Mucosa of descending colon (tissue), 3 donors: Measurements from ENCODE around the gene CALCA. TPM values are rescaled to one million over a fixed set of nuclear protein-coding genes. Genes with fewer than 3 reads are reported as not detected.
A peak's percentile ranks its signal among the peaks of the same experiment; 100 is the strongest.

Experiments used
- ATAC-seq: fragments of 200-7000 bp; cut with Tn5 transposase; one replicate; pipeline ENCODE4 v1.9.1; 2020; ENCODE audit warnings: mild to moderate bottlenecking, moderate library complexity
- DNase-seq, 3 donors: peaks; one replicate each; pipeline ENCODE4 v3.0.0-alpha.2; 2020
- H3K36me3 ChIP-seq: fragments of 200-600 bp; one replicate; pipeline ENCODE4 v1.8.0; 2021; ENCODE audit warnings: low read depth, mild to moderate bottlenecking
- H3K4me1 ChIP-seq: fragments of 200-600 bp; one replicate; pipeline ENCODE4 v1.8.0; 2021; ENCODE audit warnings: low read depth, mild to moderate bottlenecking
- H3K4me3 ChIP-seq: fragments of 200-600 bp; one replicate; pipeline ENCODE4 v1.8.0; 2021; ENCODE audit warnings: mild to moderate bottlenecking
- H3K9me3 ChIP-seq: fragments of 200-600 bp; one replicate; pipeline ENCODE4 v1.8.0; 2021; ENCODE audit warnings: mild to moderate bottlenecking
- CTCF ChIP-seq: fragments of 200-600 bp; IDR thresholded peaks from one replicate; pipeline ENCODE4 v1.8.0; 2022; ENCODE audit warnings: antibody characterized with exemption, mild to moderate bottlenecking
- intact Hi-C, 2 donors: fragments of 100-400 bp; cut with DNase I in 1 of 2; cut with micrococcal nuclease in 1 of 2; formaldehyde crosslinking; loops; one replicate each; pipeline versions ENCODE4 v1.11.0 to v1.11.1; 2022; cut with DNase I, micrococcal nuclease
- total RNA-seq, 3 donors: library from RNA; stranded (reverse); fragmentation: NEBNext Ultra II Directional in 2 of 3; extraction: Animal tissue kit (Norgen Biotek cat#: 25700) in 2 of 3; gene quantifications; one replicate each; pipeline versions ENCODE4 v1.2.1 to v1.2.4, GENCODE V29; 2021 to 2023
- donor health status: DM: no; HTN: no; CAD: no; lungs with moderate emphysema.
- donor health status: DM: no; HTN: no; CAD: no.
- donor health status: DM: no; HTN: yes; CAD: no.

CALCA gene
- total RNA-seq, 3 donors from 2014 or later: 0.85 TPM; not detected in 2

DNA sequence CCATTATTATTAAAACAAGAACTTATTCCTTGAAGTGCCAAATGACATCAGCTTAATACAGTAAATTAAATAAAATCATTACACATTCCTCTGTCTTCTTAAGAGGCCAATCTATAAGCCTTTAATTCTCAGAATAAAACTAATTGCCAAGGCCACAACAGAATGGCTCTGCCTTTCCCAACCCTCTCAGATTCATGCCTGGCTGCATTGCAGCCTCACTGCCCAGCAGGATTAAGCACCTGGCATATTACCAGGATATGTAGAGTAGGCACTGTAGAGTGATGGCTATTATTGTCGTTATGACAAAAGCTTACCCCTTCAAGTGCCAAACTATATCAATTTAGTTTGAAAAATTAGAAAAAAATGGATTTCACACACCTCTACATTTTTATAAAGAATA lies 9.4 kb upstream of the CALCA start:
- no peak overlapping the region for H3K4me3 ChIP-seq
- no peaks in the 10 kb centered on the region for H3K36me3 ChIP-seq
- no peak for ATAC-seq
- no peaks in the 10 kb centered on the region for H3K4me1 ChIP-seq
- H3K9me3 ChIP-seq: no peaks in the 10 kb centered on the region
- TF ChIP-seq CTCF: no peak
- intact Hi-C loops: no loop called here
- DNase-seq: no peak

- Histone ChIP-seq H3K36me3 (no peaks in the 10 kb centered on the region), H3K4me1 (no peaks in the 10 kb centered on the region), H3K4me3 (no peak overlapping the region), H3K9me3 (no peaks in the 10 kb centered on the region)
- no peak for DNase-seq
- intact Hi-C loops: no loop called here
- no peak for ATAC-seq
- TF ChIP-seq CTCF: no peak
Measured at GRCh38 chr11:14980854-14981253, 8.7 kb upstream of the CALCA start.

DNA sequence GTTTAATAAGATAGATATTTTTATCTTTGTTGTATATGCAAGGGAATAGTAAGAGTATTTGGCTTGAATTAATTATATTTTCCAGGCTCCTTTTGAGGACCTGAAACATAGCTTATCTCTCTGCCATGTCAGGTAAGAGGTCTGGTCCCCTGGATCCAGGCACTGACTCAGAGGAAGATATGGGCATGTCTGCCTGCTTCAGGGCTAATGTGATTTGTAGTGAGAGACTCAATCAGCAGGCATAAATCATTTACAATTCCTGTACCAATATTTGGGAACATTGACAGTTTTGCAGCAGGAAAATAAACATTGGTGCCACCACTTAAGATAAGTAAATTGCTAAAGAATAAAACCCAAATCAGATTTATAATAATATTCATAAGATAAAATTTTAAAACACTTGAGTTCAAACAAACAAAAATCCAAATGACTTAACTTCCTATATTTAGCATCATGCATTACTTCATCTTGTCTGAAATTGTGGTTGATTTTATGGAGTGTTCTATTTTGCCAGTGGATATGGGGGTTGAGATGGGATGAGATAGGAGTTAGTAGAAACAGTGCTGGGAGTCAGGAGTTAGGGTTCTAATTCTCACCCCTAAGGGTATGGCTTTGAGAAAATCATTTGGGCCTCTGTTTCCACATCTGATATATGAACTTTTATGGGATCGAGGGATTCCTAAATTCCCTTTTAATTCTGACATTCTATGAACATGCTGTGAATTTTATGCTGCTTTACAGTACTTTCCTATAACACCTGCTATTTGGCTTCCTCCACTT lies 5.1 kb upstream of the CALCA start:
- Histone ChIP-seq H3K4me1 (peaks cover 13% of the 10 kb centered on the region), H3K4me3 (no peak overlapping the region), H3K9me3 (no peaks in the 10 kb centered on the region), H3K36me3 (no peaks in the 10 kb centered on the region)
- no peak for TF ChIP-seq CTCF
- ATAC-seq (no peak), DNase-seq (no peak)
- intact Hi-C loops: no loop called here

GRCh38 chr11:14975252-14975587 lies 3.1 kb upstream of the CALCA start:
- no peak overlapping the region for H3K4me3 ChIP-seq

GRCh38 chr11:14974515-14975251 lies 2.5 kb upstream of the CALCA start:
- no peaks in the 10 kb centered on the region for H3K36me3 ChIP-seq
- ATAC-seq (peak; percentile 79), DNase-seq (peak in 2 of 3 donors; percentile 72 to 74)
- H3K4me3 ChIP-seq: no peak overlapping the region
- peak; percentile 58 for TF ChIP-seq CTCF
- no peaks in the 10 kb centered on the region for H3K9me3 ChIP-seq
- intact Hi-C loops: no loop called here
- H3K4me1 ChIP-seq: peaks cover 13% of the 10 kb centered on the region

More at GRCh38 chr11:14975252-14975587, 3.1 kb upstream of the CALCA start:
- intact Hi-C loops: no loop called here
- no peak for DNase-seq
- TF ChIP-seq CTCF: no peak
- Histone ChIP-seq H3K36me3 (no peaks in the 10 kb centered on the region), H3K4me1 (peaks cover 13% of the 10 kb centered on the region), H3K9me3 (no peaks in the 10 kb centered on the region)
- no peak for ATAC-seq
